SK-N-SH treated with all-trans-retinoic acid at 6 μM for 48 hours (cell line): ENCODE data around the gene COX7A2.
A peak's percentile ranks its signal among the peaks of the same experiment; 100 is the strongest.

ENCODE experiments used
- ATAC-seq: fragments of 200-7000 bp; cut with Tn5 transposase; 3 replicates; pipeline ENCODE4 v1.9.1; 2020; ENCODE audit warnings: mild to moderate bottlenecking, moderate library complexity
- ARNTL ChIP-seq: fragments of 450-650 bp; formaldehyde crosslinking; IDR thresholded peaks from 2 replicates; pipeline ENCODE4 v1.5.0; 2020; ENCODE audit warnings: low read depth, mild to moderate bottlenecking, moderate library complexity, borderline replicate concordance
- BACH2 ChIP-seq: fragments of 250-450 bp; sonication (Bioruptor Pico); IDR thresholded peaks from 2 replicates; pipeline ENCODE4 v1.9.0; 2021; ENCODE audit warnings: mild to moderate bottlenecking, borderline replicate concordance
- CREB5 ChIP-seq: fragments of 250-450 bp; sonication (Bioruptor Pico); IDR thresholded peaks from 2 replicates; pipeline ENCODE4 v1.5.1; 2020; ENCODE audit warnings: low read depth, mild to moderate bottlenecking, moderate library complexity
- CSRNP3 ChIP-seq: fragments of 250-450 bp; sonication (Bioruptor Pico); IDR thresholded peaks from 2 replicates; pipeline ENCODE4 v1.5.1; 2021; ENCODE audit warnings: mild to moderate bottlenecking, moderate library complexity
- ESRRG ChIP-seq: fragments of 250-450 bp; sonication (Bioruptor Pico); IDR thresholded peaks from 2 replicates; pipeline ENCODE4 v1.6.1; 2021; ENCODE audit warnings: mild to moderate bottlenecking
- GLIS3 ChIP-seq: fragments of 250-450 bp; sonication (Bioruptor Pico); IDR thresholded peaks from 2 replicates; pipeline ENCODE4 v1.5.0; 2020; ENCODE audit warnings: mild to moderate bottlenecking, moderate library complexity
- OSR1 ChIP-seq: fragments of 250-450 bp; sonication (Bioruptor Pico); IDR thresholded peaks from 2 replicates; pipeline ENCODE4 v1.8.0; 2022; ENCODE audit warnings: moderate library complexity, mild to moderate bottlenecking, inconsistent platforms
- PATZ1 ChIP-seq: fragments of 250-450 bp; sonication (Bioruptor Pico); IDR thresholded peaks from 2 replicates; pipeline ENCODE4 v1.8.0; 2020; ENCODE audit warnings: mild to moderate bottlenecking, moderate library complexity, borderline replicate concordance
- POU6F1 ChIP-seq: fragments of 250-450 bp; sonication (Bioruptor Pico); IDR thresholded peaks from 2 replicates; pipeline ENCODE4 v1.8.0; 2021; ENCODE audit warnings: low read depth, mild to moderate bottlenecking, moderate library complexity, borderline replicate concordance
- RARB ChIP-seq: fragments of 250-450 bp; sonication (Bioruptor Pico); IDR thresholded peaks from 2 replicates; pipeline ENCODE4 v1.8.0; 2021; ENCODE audit warnings: mild to moderate bottlenecking, moderate library complexity
- SNAI2 ChIP-seq: fragments of 250-450 bp; sonication (Bioruptor Pico); IDR thresholded peaks from 2 replicates; pipeline ENCODE4 v1.5.0; 2020; ENCODE audit warnings: mild to moderate bottlenecking, moderate library complexity
- TCF4 ChIP-seq: fragments of 250-450 bp; sonication (Bioruptor Pico); IDR thresholded peaks from 2 replicates; pipeline ENCODE4 v1.8.0; 2021; ENCODE audit warnings: mild to moderate bottlenecking, moderate library complexity, borderline replicate concordance
- TOX ChIP-seq: fragments of 250-450 bp; sonication (Bioruptor Pico); IDR thresholded peaks from 2 replicates; pipeline ENCODE4 v1.8.0; 2021; ENCODE audit warnings: mild to moderate bottlenecking, moderate library complexity, borderline replicate concordance
- TSHZ2 ChIP-seq: fragments of 250-450 bp; sonication (Bioruptor Pico); IDR thresholded peaks from 2 replicates; pipeline ENCODE4 v1.5.0; 2020; ENCODE audit warnings: mild to moderate bottlenecking, moderate library complexity
- ZC3H10 ChIP-seq: fragments of 250-450 bp; sonication (Bioruptor Pico); IDR thresholded peaks from 2 replicates; pipeline ENCODE4 v1.5.1; 2021; ENCODE audit warnings: mild to moderate bottlenecking, moderate library complexity
- ZFP3 ChIP-seq: fragments of 250-450 bp; sonication (Bioruptor Pico); IDR thresholded peaks from 2 replicates; pipeline ENCODE4 v1.5.0; 2020; ENCODE audit warnings: mild to moderate bottlenecking, moderate library complexity
- ZNF565 ChIP-seq: fragments of 450-650 bp; formaldehyde crosslinking; conservative IDR thresholded peaks from 2 replicates; pipeline ENCODE4 v1.5.0; 2020; ENCODE audit warnings: low read depth, mild to moderate bottlenecking, moderate library complexity
- ZNF8 ChIP-seq: fragments of 450-650 bp; formaldehyde crosslinking; IDR thresholded peaks from 2 replicates; pipeline ENCODE4 v1.5.0; 2020; ENCODE audit warnings: mild to moderate bottlenecking, moderate library complexity

COX7A2 gene

GRCh38 chr6:75281653-75282052 lies 38.1 kb upstream of the COX7A2 start:
- no peak for ATAC-seq
- no peak for TF ChIP-seq TSHZ2 (CRISPR knock-in tag)

- no peak for ATAC-seq
- no peak for TF ChIP-seq RARB (CRISPR knock-in tag)
- TF ChIP-seq PATZ1 (CRISPR knock-in tag), result no peak
- no peak for TF ChIP-seq OSR1 (CRISPR knock-in tag)
- TF ChIP-seq SNAI2 (CRISPR knock-in tag), result no peak
- TF ChIP-seq TOX, result no peak
- TF ChIP-seq ARNTL (CRISPR knock-in tag), result no peak
- TF ChIP-seq ESRRG, result no peak
- no peak for TF ChIP-seq ZC3H10
- no peak for TF ChIP-seq ZNF8 (CRISPR knock-in tag)
- no peak for TF ChIP-seq GLIS3 (CRISPR knock-in tag)
- no peak for TF ChIP-seq ZFP3 (CRISPR knock-in tag)
- no peak for TF ChIP-seq CSRNP3 (CRISPR knock-in tag)
- no peak for TF ChIP-seq POU6F1 (CRISPR knock-in tag)
- no peak for TF ChIP-seq BACH2 (CRISPR knock-in tag)
- TF ChIP-seq TSHZ2 (CRISPR knock-in tag), result no peak
- no peak for TF ChIP-seq CREB5 (CRISPR knock-in tag)
- TF ChIP-seq ZNF565 (CRISPR knock-in tag), result no peak
Observed at GRCh38 chr6:75280131-75280855, 36.7 kb upstream of the COX7A2 start.

GRCh38 chr6:75279418-75279817 lies 35.8 kb upstream of the COX7A2 start:
- no peak for ATAC-seq
- peak; percentile 59; the same call in 1 of the 2 replicates for TF ChIP-seq TSHZ2 (CRISPR knock-in tag)
- TF ChIP-seq TCF4 (CRISPR knock-in tag), result peak; percentile 75; the same call in 1 of the 2 replicates
- TF ChIP-seq ZFP3 (CRISPR knock-in tag), result no peak
